PC-9 (cell line): Measurements from ENCODE around the gene TGFB2.

Experiments
- CTCF ChIP-seq: fragments of 200-600 bp; sonication (generic); conservative IDR thresholded peaks from 2 replicates; pipeline ENCODE4 v1.6.1; 2017; ENCODE audit warnings: mixed run types, antibody characterized with exemption, mild to moderate bottlenecking, moderate library complexity
- EZH2 ChIP-seq: fragments of 200-600 bp; sonication (generic); IDR thresholded peaks from 2 replicates; pipeline ENCODE4 v1.8.0; 2017; ENCODE audit warnings: antibody characterized with exemption, low read depth

- TF ChIP-seq EZH2, result no peak
- TF ChIP-seq CTCF, result no peak
Measured at GRCh38 chr1:218414060-218414728, 69.1 kb downstream of the TGFB2 start.
